GM19238 (cell line): ENCODE data around the gene TMEM183A.
A peak's percentile ranks its signal among the peaks of the same experiment; 100 is the strongest.
"Not testable (repeated sequence)": the region's sequence is repeated elsewhere in the genome, so short reads cannot be mapped to it uniquely, and the experiment has no call there.

ENCODE experiments used
- DNase-seq: peaks from one replicate; pipeline ENCODE4 v3.0.0; 2011; ENCODE audit warnings: low spot score; ENCODE audit not compliant: insufficient read length

TMEM183A gene, protein sequence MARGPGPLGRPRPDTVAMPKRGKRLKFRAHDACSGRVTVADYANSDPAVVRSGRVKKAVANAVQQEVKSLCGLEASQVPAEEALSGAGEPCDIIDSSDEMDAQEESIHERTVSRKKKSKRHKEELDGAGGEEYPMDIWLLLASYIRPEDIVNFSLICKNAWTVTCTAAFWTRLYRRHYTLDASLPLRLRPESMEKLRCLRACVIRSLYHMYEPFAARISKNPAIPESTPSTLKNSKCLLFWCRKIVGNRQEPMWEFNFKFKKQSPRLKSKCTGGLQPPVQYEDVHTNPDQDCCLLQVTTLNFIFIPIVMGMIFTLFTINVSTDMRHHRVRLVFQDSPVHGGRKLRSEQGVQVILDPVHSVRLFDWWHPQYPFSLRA

DNA sequence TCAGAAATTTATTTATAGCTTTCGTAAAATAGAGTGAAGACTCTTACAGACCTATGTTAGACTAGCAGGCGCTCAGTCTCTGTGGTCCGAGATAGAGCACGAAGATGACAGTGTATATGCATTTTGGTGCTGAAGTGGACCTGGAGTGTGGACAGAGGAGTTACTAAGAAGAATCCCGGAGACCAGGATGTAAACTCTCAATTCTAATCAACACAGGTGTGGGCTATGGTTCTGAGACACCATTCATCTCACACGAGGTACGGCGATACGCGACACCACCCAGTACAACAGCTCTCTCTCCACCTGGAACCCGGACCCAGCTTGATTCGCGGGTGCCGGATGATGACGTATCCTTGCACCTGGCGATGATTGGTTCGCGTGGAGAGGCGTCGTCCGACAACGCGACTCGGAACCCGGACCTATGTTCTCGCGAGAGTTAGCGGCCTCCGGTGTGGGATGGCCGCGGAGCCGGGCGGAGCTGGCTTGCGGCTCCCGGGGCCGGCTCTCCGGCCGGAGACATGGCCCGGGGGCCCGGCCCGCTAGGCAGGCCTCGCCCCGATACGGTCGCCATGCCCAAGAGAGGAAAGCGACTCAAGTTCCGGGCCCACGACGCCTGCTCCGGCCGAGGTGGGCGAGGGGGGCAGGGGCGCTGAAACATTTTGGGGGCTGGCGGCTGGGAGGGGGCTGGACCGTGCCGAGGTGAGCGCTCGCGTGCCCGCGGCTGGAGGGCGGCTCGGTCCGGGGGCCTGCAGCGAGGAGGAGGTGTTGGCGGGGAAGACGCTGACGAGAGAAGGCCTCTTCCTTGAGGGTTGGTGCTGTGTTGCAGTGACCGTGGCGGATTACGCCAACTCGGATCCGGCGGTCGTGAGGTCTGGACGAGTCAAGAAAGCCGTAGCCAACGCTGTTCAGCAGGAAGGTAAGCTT lies at the start of gene TMEM183A:
Gene TMEM183A (plus strand): TSS at position 427 of the 924 bp plus-strand sequence. CDS start 92 bp downstream, at position 519.
- DNase-seq = peak; percentile 78

DNA sequence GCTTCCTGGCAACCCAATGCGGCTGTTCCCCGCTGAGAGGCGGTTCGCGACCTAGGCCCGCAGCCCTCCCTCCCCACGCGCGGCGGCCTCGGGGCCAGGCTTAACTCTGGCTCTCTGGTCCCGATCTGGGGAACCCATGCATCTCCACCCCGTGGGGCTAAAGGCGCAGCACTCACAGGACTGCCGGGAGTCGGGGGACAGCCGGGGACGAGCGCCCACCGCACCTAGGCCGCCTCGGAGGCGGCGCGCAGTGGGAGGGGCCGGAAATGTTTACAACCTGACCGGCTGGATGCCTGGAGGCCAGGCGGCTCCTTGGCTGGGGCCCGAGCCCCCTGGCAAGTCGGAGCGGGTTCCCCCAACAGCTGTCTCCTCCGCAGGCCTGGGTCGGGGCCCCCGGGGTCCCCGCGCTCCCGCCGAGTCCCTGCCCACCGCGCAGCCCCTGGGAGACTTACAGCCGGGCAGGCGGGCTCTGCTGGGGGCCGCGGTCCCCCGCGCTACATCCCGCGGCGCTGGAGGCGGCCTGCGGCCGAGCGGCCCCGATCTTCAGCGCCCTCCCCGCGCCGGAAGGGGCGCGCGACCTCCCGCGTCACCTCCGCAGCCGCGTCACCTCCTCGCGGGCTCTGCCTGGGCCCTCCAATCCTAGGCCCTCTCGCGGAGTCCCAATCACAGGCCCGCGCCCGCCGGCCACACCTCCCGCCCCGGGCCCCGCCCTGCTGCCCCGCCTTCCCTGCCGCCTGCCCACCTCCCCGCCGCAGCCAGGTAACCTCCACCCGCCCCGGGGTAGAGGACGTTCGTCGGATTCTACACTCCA lies 49.2 kb upstream of the TMEM183A start, which contains the start of gene ADIPOR1:
Gene ADIPOR1 (minus strand): TSS at position 580 of the 811 bp plus-strand sequence. CDS start 7,242 bp downstream, outside the sequence.
- peak; percentile 99 for DNase-seq

DNA sequence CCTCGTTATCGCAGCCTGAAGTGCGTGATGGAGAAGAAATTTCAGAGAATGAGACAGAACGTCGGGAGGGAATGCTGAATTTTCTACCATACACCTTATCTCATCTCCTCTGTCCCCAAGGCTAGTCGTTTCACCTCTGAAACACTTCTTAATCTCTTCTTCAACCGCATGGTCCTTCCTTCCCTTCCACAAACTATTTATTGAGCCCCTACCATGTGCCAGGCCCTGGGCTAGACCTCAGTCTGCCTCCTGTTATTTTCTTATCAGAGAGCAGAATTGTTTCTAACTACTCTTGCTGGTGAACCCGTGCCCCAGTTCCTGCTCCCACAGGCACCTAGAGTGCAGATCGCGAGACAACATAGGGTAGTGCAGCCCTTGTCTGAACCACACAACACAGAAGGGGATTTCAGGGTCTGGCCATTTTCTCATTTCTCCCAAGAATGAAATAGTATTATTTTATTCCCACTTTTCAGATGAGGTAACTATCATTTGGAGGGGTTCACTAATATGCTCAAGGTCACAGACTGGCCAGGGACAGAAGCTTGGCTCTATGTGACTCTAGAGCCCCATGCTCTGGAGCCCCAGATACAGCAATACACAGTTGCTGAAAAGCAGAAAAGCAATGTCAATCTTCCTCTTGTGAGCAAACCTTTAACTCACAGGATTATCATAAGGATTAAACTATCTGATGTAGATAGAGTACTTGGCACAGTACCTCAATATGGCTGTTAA lies 48.5 kb upstream of the TMEM183A start:
- DNase-seq = peak; percentile 9

DNA sequence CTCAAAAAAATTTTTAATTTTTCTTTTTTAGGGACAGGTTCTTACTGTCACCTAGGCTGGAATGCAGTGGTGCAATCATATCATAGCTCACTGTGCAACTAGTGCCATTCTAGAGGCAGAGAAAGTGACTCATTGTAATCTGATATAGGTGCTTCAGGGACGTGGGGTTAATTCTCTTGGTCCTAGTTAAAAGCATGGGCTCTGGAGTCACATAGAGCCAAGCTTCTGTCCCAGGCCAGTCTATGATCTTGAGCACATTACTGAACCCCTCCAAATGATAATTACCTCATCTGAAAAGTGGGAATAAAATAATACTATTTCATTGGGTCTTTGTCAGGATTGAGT lies 47.9 kb upstream of the TMEM183A start:
- no peak for DNase-seq

DNA sequence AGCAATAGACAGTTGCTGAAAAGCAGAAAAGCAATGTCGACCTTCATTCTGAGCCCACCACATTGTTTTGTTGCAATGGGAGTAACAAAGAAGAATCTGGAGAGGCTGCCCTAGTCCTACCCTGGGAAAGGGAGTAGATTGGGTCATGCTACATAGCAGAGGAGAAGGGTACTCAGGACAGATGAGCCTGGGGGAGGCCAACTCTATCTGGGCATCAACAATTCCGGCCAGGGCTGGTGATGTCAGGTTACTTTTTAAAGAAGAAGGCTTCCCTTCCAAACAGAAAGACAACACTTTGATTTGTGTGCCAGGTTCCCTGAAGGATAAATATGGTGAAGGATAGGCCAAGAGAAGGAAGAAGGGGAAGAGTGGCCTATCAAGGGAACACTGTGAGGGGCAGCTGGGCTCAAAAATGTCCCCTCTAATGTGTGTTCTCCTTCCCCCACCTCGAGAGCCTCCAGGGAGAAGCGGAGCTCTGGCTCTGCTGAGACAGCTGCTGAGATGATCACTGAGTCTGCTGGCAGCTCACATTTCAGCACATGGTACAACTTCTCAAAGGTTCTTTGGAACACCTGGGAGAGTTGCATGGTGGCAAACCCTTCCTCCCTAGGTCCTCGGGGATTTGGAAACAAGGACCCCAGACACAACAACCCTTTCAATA lies 45.8 kb upstream of the TMEM183A start:
- DNase-seq = no peak

DNA sequence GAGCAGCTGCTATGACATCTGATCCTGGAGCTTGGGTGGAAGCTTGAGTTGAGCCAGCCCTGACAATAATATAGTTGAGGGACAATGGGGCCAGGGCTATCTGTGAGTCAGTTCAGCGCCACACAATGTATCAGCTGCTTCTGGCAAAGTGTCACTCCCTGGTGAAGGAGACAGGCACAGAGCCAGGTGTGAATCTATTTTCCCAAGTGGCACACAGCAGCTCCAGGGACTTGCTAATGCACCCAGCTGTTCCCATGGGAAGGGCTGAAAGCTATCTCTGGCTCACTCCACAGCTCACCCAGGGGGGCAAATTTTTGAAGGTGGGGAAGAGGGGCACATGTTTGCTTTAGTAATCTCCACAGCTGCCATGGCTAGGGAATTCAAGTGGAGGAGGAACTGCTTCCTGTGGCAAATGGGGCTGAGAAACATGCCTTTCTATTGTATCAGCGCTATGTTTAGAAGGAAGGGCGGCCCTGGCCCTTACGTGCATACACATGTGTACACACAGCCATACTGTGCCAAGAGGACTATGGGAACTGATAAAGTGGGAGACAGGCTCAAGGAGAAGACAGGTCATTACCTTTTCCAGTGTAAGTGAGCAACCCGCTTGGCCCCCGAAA lies 42.3 kb upstream of the TMEM183A start:
- no peak for DNase-seq

DNA sequence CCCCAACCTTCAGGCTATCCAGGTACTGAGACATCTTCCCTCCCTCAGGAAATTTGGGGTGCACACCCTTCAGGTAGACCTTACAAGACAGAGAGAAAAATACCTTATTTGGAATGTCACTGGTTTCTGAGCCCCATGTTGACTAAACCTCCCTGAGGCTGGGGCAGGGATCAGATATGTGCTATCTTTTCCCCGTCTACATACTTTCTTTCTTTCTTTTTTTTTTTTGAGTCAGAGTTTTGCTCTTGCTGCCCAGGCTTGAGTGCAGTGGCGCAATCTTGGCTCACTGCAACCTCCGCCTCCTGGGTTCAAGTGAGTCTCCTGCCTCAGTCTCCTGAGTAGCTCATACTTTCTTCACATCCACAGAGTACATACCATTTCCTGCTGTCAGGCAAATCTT lies 41.8 kb upstream of the TMEM183A start:
- no peak for DNase-seq

DNA sequence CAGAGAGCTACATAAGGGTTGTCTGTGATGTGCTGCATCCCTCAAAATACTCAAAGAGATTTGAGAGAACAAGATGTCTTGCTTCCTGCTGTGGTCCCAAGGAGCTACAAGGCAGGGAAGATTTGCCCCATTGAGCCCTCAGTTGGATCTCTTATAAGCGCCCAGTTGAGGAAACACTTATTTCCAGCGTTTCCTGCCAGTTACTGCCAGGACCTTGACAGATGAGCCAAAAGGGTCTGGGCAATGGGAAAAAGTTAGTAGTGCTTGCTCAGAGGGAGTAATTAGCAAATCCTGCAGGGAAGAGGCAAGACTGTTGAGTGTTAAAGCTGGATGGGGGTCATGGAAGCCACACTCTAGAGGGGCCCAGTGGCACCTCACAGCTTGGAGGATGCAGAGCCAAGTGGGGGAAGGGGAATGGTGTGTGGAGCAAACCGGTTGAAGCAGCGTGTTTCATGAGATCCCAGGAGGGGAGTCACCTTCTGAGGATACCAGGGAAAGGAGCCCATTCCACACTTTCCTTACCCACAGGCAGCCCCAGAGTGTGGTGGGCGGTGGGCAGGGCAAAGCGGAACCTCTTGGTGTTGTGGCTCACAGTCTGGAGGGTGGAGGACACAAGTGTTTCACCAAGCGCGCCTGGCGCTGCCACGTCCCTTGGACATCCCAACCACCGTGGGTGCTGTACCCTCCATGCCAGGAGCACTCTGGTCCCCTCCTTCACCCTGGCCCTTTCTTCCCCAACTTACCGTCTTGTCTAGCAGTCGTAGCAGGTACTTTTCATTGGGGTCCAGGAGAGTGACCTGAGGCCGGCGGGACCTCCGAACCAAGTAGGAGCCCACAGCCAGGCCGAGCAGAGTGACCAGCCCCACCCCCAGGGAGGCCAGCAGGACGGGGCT lies 40.9 kb upstream of the TMEM183A start:
- DNase-seq = peak; percentile 7

DNA sequence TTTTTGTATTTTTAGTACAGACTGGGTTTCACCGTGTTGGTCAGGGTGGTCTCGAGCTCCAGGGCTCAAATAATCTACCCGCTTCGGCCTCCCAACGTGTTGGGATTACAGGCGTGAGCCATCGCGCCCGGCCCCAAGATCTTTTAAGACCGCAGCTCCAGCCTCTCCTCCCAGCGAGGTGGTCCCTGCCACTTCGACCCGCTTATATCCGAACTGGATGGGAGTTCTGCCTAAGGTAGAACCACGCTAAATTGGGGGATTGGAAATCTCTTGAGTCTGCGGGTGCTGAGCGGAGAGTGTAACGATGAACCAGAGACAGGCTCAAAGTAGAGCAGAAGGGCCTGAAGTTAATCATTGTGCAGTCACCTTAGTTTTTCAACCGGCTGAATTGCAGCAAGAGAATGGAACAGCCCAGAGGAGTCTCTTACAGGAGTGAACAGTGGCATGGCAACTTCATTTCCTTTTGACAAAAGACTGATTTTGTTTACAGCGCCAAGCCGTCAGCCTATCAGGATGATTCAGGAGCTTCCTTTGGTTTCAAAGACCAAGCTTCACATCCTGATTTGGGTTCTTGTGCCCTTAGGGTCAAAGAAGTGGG lies 39.4 kb upstream of the TMEM183A start:
- peak; percentile 26 for DNase-seq

DNA sequence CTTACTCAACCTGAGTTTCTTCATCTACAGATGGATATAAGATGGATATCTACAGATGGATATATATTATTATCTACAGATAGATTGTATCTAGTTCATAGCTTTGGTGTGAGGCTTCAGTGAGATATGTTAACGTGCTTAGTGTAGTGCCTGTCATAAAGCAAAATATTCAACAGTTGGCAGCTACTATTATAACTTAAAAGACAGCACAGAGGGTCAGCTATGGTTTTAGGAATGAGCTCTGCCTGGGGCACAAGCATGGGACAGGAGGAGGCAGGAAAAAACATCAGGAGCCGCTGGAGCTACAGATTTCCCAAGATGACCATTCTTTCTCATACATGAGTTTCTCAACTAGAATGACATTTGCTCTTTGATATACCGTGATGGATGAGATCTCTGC lies 38.8 kb upstream of the TMEM183A start:
- no peak for DNase-seq

DNA sequence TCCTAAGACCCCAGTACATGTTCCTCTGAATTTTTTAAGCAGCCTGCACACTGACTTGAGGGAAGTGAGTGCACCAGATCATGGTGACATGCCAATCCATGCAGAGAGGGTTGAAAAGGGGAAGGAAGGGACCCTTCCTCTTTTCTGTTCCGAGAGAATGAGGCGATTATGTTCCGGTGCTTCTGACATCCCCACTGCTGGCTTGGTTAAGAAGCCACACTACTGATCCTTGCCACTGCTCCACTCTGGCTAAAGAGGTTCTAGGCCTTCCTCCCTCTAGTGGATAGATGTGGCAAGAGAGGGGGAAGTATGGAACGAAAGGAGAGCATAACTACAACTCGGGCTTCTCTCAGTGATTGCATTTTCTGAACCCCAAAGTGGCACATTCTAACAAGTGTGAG lies 38.3 kb upstream of the TMEM183A start:
- DNase-seq = peak; percentile 71

DNA sequence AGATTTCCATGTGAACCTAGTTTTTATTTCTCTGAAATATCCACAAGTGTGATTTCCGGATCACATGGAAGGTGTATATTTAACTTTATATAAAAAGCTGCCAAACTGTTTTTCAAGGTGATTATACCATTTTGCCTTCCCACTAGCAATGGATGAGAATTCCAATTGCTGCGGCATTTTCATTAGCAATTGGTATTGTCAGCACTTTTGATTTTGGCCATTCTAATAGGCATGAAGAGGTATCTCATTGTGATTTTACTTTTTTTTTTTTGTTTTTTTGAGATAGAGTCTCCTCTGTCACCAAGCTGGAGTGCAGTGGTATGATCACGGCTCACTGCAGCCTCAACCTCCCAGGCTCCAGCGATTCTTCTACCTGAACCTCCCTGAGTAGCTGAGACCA lies 35.1 kb upstream of the TMEM183A start:
- no peak for DNase-seq

DNA sequence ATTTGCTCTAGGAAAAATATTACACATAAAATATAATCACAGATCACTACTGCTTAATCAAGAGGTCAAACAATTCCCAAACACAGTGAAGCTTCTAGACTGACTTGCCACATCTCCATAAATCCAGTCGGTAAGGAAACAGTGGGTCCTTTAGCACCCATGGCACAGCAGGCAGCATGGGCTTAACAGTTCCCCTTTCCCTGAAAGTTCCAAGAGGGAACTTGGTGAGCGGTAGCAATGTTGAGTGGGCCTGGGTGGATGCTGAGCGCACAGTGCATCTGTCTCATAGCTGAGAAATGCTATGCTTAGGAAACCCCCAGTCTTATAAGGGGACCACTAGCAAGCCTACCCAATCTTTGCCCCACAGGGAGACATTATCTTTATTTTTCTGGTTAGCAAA lies 32.3 kb upstream of the TMEM183A start:
- no peak for DNase-seq

DNA sequence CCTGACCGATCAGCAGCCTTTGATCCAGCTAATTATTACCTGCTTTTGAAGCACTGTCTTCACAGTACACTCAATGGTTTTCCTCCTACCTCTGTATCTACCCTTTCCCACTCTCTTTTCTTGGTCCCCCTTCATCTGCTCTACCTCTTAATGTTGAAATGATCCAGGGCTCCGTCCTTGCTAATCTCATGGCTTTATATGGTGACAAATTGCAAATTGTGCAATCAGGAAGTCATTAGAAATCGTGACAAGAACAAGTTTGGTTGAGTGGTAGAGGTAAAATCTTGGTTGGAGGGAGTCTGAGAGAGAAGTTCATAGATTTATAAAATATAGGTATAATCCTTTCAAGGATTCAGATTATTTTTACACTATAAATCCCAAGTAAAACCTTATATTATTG lies 30.5 kb upstream of the TMEM183A start:
- no peak for DNase-seq

DNA sequence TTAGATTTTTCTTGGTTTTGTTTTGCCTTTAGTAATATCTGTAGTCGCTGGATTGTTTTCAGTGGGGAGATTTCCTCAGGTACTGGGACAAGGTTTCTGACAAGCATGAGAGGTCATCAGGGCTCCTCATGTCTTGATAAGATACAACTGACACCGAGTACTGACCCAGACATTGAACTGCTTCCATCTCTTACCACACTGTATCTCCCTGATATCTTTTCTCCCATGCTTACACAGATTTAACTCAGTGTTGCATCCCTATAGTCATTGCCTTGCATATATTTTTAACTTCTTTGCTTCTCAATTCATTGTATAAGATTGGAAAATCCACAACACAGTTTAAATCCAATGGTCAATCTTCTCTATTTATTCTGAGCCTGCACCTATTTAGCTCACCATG lies 27.7 kb upstream of the TMEM183A start:
- DNase-seq = no peak

DNA sequence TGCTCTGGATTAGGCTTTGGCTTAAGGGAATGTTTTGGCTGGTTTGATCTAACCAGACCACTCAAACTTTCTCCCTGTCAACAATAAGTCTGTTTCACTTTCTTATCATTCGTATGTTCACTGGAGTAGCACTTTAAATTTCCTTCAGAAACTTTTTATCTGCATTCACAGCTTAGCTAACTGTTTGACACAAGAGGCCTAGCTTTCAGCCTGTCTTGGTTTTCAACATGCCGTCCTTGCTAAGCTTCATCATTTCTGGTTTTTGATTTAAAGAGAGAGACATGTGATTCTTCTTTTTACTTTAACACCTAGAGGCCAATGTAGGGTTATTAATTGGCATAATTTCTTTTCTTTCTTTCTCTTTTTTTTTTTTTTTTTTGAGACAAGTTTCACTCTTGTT lies 25.2 kb upstream of the TMEM183A start:
- no peak for DNase-seq

DNA sequence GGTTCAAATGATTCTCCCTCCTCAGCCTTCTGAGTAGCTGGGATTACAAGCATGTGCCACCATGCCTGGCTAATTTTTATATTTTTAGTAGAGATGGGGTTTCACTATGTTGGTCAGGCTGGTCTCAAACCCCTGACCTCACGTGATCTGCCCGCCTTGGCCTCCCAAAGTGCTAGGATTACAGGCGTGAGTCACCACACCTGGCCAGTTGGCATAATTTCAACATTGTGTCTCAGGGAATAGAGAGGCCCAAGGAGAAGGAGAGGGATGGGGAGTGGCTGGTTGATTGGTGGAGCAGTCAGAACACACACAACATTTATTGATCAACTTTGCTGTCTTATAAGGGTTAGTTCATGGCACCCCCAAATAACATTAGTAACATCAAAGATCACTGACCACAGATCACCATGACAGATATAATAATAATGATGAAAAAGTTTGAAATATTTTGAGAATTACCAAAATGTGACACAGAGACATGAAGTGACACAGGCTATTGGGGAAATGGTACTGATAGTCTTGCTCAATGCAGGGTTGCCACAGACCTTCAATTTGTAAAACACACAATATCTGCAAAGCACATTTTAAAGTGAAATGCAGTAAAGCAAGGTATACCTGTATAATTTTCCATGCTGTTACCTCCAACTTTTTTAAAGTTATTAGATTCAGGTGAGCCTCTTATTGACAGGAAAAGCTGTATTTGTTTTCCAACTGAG lies 24.3 kb upstream of the TMEM183A start:
- DNase-seq = no peak

DNA sequence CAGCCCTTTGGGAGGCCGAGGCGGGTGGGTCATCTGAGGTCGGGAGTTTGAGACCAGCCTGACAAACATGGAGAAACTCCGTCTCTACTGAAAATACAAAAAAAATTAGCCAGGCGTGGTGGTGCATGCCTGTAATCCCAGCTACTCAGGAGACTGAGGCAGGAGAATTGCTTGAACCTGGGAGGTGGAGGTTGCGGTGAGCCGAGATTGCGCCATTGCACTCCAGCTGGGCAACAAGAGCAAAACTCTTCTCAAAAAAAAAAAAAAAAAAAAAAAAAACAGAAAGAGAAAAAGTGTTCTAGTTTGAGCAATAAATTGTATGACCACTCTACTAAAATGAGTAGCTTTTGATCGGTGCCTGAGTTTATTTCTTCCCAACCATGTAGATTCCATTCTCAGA lies 21.1 kb upstream of the TMEM183A start:
- not testable (repeated sequence) for DNase-seq
